Lung (tissue), 12 donors: Measurements from ENCODE around the gene SLC22A23. TPM values are rescaled to one million over a fixed set of nuclear protein-coding genes. Genes with fewer than 3 reads are reported as not detected.

Source experiments
- ATAC-seq: fragments of 200-7000 bp; cut with Tn5 transposase; one replicate; pipeline ENCODE4 v1.9.1; 2020; ENCODE audit warnings: moderate number of reproducible peaks; ENCODE audit not compliant: insufficient read depth, low FRiP score
- DNase-seq, 3 donors: peaks; one replicate each; pipeline ENCODE4 v3.0.0-alpha.2; 2013 to 2017
- H3K27ac ChIP-seq, 2 donors: one replicate each; pipeline ENCODE4 v1.5.1; 2013; ENCODE audit warnings: mild to moderate bottlenecking in 2 of 2, moderate library complexity in 2 of 2, control low read depth in 1 of 2, inconsistent platforms in 1 of 2, low read depth in 1 of 2, low read length in 1 of 2
- H3K27me3 ChIP-seq, 3 donors: one replicate each; pipeline ENCODE4 v1.5.1; 2013; ENCODE audit warnings: low read length in 2 of 3; ENCODE audit not compliant: control insufficient read depth in 3 of 3, insufficient read depth in 3 of 3
- H3K36me3 ChIP-seq, 4 donors: one replicate each; pipeline ENCODE4 v1.5.1; 2013; ENCODE audit warnings: low read length in 4 of 4, mild to moderate bottlenecking in 1 of 4, moderate library complexity in 1 of 4; ENCODE audit not compliant: control insufficient read depth in 4 of 4, insufficient read depth in 4 of 4
- H3K4me1 ChIP-seq, 5 donors: one replicate each; pipeline ENCODE4 v1.5.1; 2013; ENCODE audit warnings: low read length in 5 of 5, mild to moderate bottlenecking in 2 of 5, moderate library complexity in 1 of 5; ENCODE audit not compliant: control insufficient read depth in 5 of 5, insufficient read depth in 5 of 5
- H3K4me3 ChIP-seq: one replicate; pipeline ENCODE4 v1.5.1; 2013; ENCODE audit warnings: mild to moderate bottlenecking, control low read depth, moderate library complexity
- H3K9ac ChIP-seq, 2 donors: one replicate each; pipeline ENCODE4 v1.5.1; 2013; ENCODE audit warnings: low read length in 2 of 2, control low read depth in 1 of 2; ENCODE audit not compliant: insufficient read depth in 1 of 2
- H3K9me3 ChIP-seq, 4 donors: one replicate each; pipeline ENCODE4 v1.5.1; 2013; ENCODE audit warnings: low read length in 3 of 4, mild to moderate bottlenecking in 1 of 4, moderate library complexity in 1 of 4; ENCODE audit not compliant: control insufficient read depth in 4 of 4, insufficient read depth in 3 of 4
- CTCF ChIP-seq: IDR thresholded peaks from 2 replicates; pipeline ENCODE4 v1.5.1; 2012; ENCODE audit warnings: mild to moderate bottlenecking; ENCODE audit errors: control extremely low read depth, extremely low read depth
- WGBS, 2 donors: extraction: QIAGEN DNeasy Blood & Tissue Kit; methylation state at CpG; one replicate each; pipeline ENCODE4 v1.1.7; 2013; 5-methylcytosine and 5-hydroxymethylcytosine counted together
- polyA plus RNA-seq, 2 donors: library from polyadenylated mRNA; stranded (reverse); fragments of 200-250 nt; gene quantifications; one replicate each; pipeline ENCODE4 v1.2.1, GENCODE V29; 2013
- total RNA-seq, 2 donors: library from RNA; depleted of rRNA in 1 of 2; stranded (reverse); fragments of >200 nt in 1 of 2; gene quantifications; one replicate each; pipeline ENCODE4 v1.2.1, GENCODE V29; 2014 to 2021
- donor health status: control.
- donor health status: control.
- donor health status: Bipolar disorder and iron deficiency.
- donor health status: healthy.
- donor health status: DM: yes; HTN: yes; CAD: no.

Gene SLC22A23
- total and polyA plus RNA-seq, 4 donors = 6.6 to 45.6 (median 24.1) TPM

GRCh38 chr6:3318226-3318625 lies 138.6 kb downstream of the SLC22A23 start:
- peaks cover 0 to 38% (median 15%) of the 10 kb centered on the region in 5 donors for H3K4me1 ChIP-seq
- no peak for DNase-seq
- TF ChIP-seq CTCF = no peak

GRCh38 chr6:3317741-3318211 lies 139.1 kb downstream of the SLC22A23 start:
- no peak for TF ChIP-seq CTCF
- H3K4me1 ChIP-seq = peaks cover 0 to 42% (median 17%) of the 10 kb centered on the region in 5 donors
- peaks cover 0 to 3% (median 0%) of the 10 kb centered on the region in 4 donors for H3K36me3 ChIP-seq
- H3K9ac ChIP-seq = no peak overlapping the region
- no peaks in the 10 kb centered on the region for H3K9me3 ChIP-seq
- H3K27ac ChIP-seq = no peak overlapping the region
- DNase-seq (peak; percentile 97 to 99 (median 99)), ATAC-seq (peak; percentile 22)
- WGBS, 2 donors = 75 to 85% methylated on average over 11 of the region's 11 CpGs
- no peak overlapping the region for H3K4me3 ChIP-seq
- H3K27me3 ChIP-seq = no peaks in the 10 kb centered on the region

More at GRCh38 chr6:3318226-3318625, 138.6 kb downstream of the SLC22A23 start:
- H3K27ac ChIP-seq = no peak overlapping the region
- peaks cover 0 to 3% (median under 1%) of the 10 kb centered on the region in 4 donors for H3K36me3 ChIP-seq
- no peaks in the 10 kb centered on the region for H3K27me3 ChIP-seq
- no peak for ATAC-seq
- no peak overlapping the region for H3K9ac ChIP-seq
- WGBS, 2 donors = 68 to 71% methylated on average over 10 of the region's 10 CpGs
- H3K9me3 ChIP-seq = no peaks in the 10 kb centered on the region
- no peak overlapping the region for H3K4me3 ChIP-seq

GRCh38 chr6:3316818-3317217 lies 140.0 kb downstream of the SLC22A23 start:
- H3K27me3 ChIP-seq = no peaks in the 10 kb centered on the region
- H3K36me3 ChIP-seq = peaks cover 0 to 3% (median 0%) of the 10 kb centered on the region in 4 donors
- H3K4me3 ChIP-seq = no peak overlapping the region
- H3K9ac ChIP-seq = no peak overlapping the region
- ATAC-seq = no peak
- 84 to 90% methylated on average over 8 of the region's 8 CpGs for whole genome bisulfite sequencing, 2 donors
- no peak overlapping the region for H3K27ac ChIP-seq
- DNase-seq = no peak
- H3K9me3 ChIP-seq = no peaks in the 10 kb centered on the region
- peaks cover 0 to 48% (median 23%) of the 10 kb centered on the region in 5 donors for H3K4me1 ChIP-seq
- TF ChIP-seq CTCF = no peak

- Histone ChIP-seq H3K27ac (no peak overlapping the region), H3K36me3 (no peaks in the 10 kb centered on the region), H3K4me1 (peaks cover 0 to 48% (median 23%) of the 10 kb centered on the region in 5 donors), H3K4me3 (no peak overlapping the region), H3K27me3 (no peaks in the 10 kb centered on the region), H3K9ac (no peak overlapping the region), H3K9me3 (no peaks in the 10 kb centered on the region)
- no peak for TF ChIP-seq CTCF
- 94 to 97% methylated on average over 9 of the region's 9 CpGs for WGBS, 2 donors
- no peak for ATAC-seq
- DNase-seq = no peak
These were observed 140.5 kb downstream of the SLC22A23 start for GRCh38 chr6:3316331-3316730.
